Fibroblast of lung (primary cell): ENCODE measurements around the gene MMS19. TPM values are rescaled to one million over a fixed set of nuclear protein-coding genes. Genes with fewer than 3 reads are reported as not detected.

Experiments used
- DNase-seq, 2 donors: peaks; one replicate each; pipeline versions ENCODE4 v3.0.0 to v3.0.0-alpha.2; 2010; ENCODE audit warnings: low read depth in 2 of 2
- H2AFZ ChIP-seq: 2 replicates; pipeline ENCODE4 v1.5.1; 2012; ENCODE audit warnings: low read length, control low read depth, inconsistent platforms
- H3K27ac ChIP-seq: 2 replicates; pipeline ENCODE4 v1.5.1; 2011; ENCODE audit warnings: low read length, control low read depth; ENCODE audit not compliant: insufficient read depth
- H3K27me3 ChIP-seq: 2 replicates; pipeline ENCODE4 v1.5.1; 2011; ENCODE audit warnings: mild to moderate bottlenecking, low read length; ENCODE audit not compliant: control insufficient read depth, insufficient read depth
- H3K36me3 ChIP-seq: 2 replicates; pipeline ENCODE4 v1.5.1; 2011; ENCODE audit warnings: low read length; ENCODE audit not compliant: control insufficient read depth, insufficient read depth
- H3K4me1 ChIP-seq: 2 replicates; pipeline ENCODE4 v1.5.1; 2011; ENCODE audit warnings: low read length; ENCODE audit not compliant: control insufficient read depth, insufficient read depth; ENCODE audit errors: extremely low read depth
- H3K4me2 ChIP-seq: 2 replicates; pipeline ENCODE4 v1.5.1; 2011; ENCODE audit warnings: low read length, control low read depth; ENCODE audit not compliant: insufficient read depth; ENCODE audit errors: extremely low read depth
- H3K4me3 ChIP-seq, 4 experiments: fragments of 200-600 bp in 1 of 4; sonication (generic) in 1 of 4; replicated peaks in 1 of 4; 2 replicates each; pipeline ENCODE4 v1.5.1; 2011 to 2016; ENCODE audit warnings: low read length in 4 of 4, low read depth in 3 of 4, mild to moderate bottlenecking in 3 of 4, control low read depth in 2 of 4, inconsistent platforms in 1 of 4, mixed read lengths in 1 of 4; ENCODE audit not compliant: insufficient read depth in 1 of 4; ENCODE audit errors: control extremely low read depth in 1 of 4
- H3K79me2 ChIP-seq: 2 replicates; pipeline ENCODE4 v1.5.1; 2012; ENCODE audit warnings: mild to moderate bottlenecking, low read length, inconsistent platforms; ENCODE audit not compliant: control insufficient read depth, insufficient read depth
- H3K9ac ChIP-seq: 2 replicates; pipeline ENCODE4 v1.5.1; 2011; ENCODE audit warnings: mild to moderate bottlenecking, low read length, control low read depth; ENCODE audit not compliant: insufficient read depth
- H3K9me3 ChIP-seq: 2 replicates; pipeline ENCODE4 v1.5.1; 2012; ENCODE audit warnings: low read depth, low read length; ENCODE audit not compliant: control insufficient read depth, insufficient read depth
- H4K20me1 ChIP-seq: 2 replicates; pipeline ENCODE4 v1.5.1; 2011; ENCODE audit warnings: low read length; ENCODE audit not compliant: control insufficient read depth, insufficient read depth; ENCODE audit errors: extremely low read depth
- CTCF ChIP-seq, 2 donors: IDR thresholded peaks in 1 of 2; conservative IDR thresholded peaks in 1 of 2; 1 replicate in 1 of 2; 2 replicates in 1 of 2; pipeline ENCODE4 v1.5.1; 2011 to 2012; ENCODE audit warnings: low read length in 2 of 2, control low read depth in 1 of 2, inconsistent platforms in 1 of 2, low read depth in 1 of 2, mild to moderate bottlenecking in 1 of 2
- EZH2 ChIP-seq: IDR thresholded peaks from 2 replicates; pipeline ENCODE4 v1.5.1; 2012; ENCODE audit warnings: low read length, control low read depth, mild to moderate bottlenecking; ENCODE audit errors: missing control alignments
- polyA plus RNA-seq, 2 donors: library from polyadenylated mRNA; depleted of rRNA in 1 of 2; stranded (reverse) in 1 of 2; unstranded in 1 of 2; fragments of >200 nt; gene quantifications; 2 replicates each; pipeline ENCODE4 v1.2.1, GENCODE V29; 2011 to 2012; ENCODE audit warnings: missing spikeins in 1 of 2
- total RNA-seq: library from RNA; depleted of rRNA; stranded (reverse); fragments of >200 nt; gene quantifications from 2 replicates; pipeline ENCODE4 v1.2.1, GENCODE V29; 2014

The MMS19 gene
- total and polyA plus RNA-seq, 2 donors (not counting 1 experiment from before 2014, with no cell fraction given), result 44.7 to 64.7 TPM

- H3K27ac ChIP-seq, result no peak overlapping the region
- H2AFZ ChIP-seq, result no peak overlapping the region
- no peak overlapping the region for H3K4me3 ChIP-seq
- H3K27me3 ChIP-seq, result no peaks in the 10 kb centered on the region
- no peaks in the 10 kb centered on the region for H3K4me1 ChIP-seq
- H3K9ac ChIP-seq, result no peak overlapping the region
- no peak for TF ChIP-seq CTCF (conservative IDR thresholded peaks at IDR 0.05 in 1 of 2, IDR thresholded peaks at IDR 0.05 in 1 of 2; ENCODE audit: low read depth in 1 of 2, low read length in 2 of 2)
- TF ChIP-seq EZH2, result no peak
- no peaks in the 10 kb centered on the region for H3K9me3 ChIP-seq
- H3K36me3 ChIP-seq, result peaks cover 12% of the 10 kb centered on the region
- no peak overlapping the region for H3K4me2 ChIP-seq
- DNase-seq, result no peak
- H3K79me2 ChIP-seq, result peaks cover 15% of the 10 kb centered on the region
- H4K20me1 ChIP-seq, result no peaks in the 10 kb centered on the region
Observed at GRCh38 chr10:97434557-97434956, 63.7 kb downstream of the MMS19 start.

DNA sequence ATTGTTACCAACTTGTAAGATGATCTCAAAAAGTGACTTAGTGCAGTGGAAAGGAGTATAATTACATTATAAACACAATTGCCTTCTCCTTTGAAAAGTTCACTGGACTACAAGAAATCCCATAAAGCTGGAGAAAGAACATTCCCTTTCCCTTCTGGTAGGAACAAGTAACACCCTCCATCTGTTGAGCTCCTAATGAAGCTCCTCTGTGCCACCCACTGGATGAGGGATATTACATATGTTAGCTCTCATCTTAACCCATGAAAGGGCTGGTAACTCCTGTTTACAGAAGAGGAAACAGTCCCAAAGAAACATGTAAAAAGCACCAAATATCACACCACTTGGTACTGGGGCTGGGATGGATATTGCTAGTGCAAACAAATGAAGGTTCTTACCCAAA, 64.2 kb downstream of the MMS19 start:
- Histone ChIP-seq H3K9me3 (no peaks in the 10 kb centered on the region), H3K4me1 (no peaks in the 10 kb centered on the region), H3K9ac (no peak overlapping the region), H3K4me3 (no peak overlapping the region), H3K36me3 (peaks cover 15% of the 10 kb centered on the region), H4K20me1 (no peaks in the 10 kb centered on the region), H3K27ac (no peak overlapping the region), H3K4me2 (no peak overlapping the region), H2AFZ (no peak overlapping the region), H3K79me2 (peaks cover 20% of the 10 kb centered on the region), H3K27me3 (no peaks in the 10 kb centered on the region)
- DNase-seq, result no peak
- no peak for TF ChIP-seq EZH2
- TF ChIP-seq CTCF (conservative IDR thresholded peaks at IDR 0.05 in 1 of 2, IDR thresholded peaks at IDR 0.05 in 1 of 2; ENCODE audit: low read depth in 1 of 2, low read length in 2 of 2), result no peak

DNA sequence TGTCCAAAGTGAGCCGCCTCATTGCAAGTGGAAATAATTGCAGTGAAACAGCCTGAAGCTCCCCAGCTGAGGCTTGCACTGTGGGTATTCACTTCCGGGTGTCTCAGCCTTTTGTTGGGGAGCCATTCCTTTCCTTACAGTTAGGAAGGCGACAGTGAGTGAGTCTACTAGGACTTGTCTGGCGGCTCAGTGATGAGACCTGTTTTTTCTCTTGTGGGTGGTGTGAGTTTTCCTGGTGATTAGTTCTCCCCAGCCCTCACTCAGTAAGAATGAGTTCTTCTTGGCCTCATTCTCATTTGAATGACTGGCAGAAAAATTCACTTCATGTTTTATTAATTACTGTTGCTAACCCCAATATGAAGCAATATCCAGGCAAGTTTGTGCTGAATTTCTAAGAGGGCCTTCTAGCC, 69.6 kb downstream of the MMS19 start:
- H3K9ac ChIP-seq, result no peak overlapping the region
- H3K79me2 ChIP-seq, result peaks cover 47% of the 10 kb centered on the region

More for the DNA sequence above, 69.6 kb downstream of the MMS19 start:
- Histone ChIP-seq H3K27me3 (no peaks in the 10 kb centered on the region), H3K9me3 (no peaks in the 10 kb centered on the region), H3K36me3 (peaks cover 15% of the 10 kb centered on the region), H4K20me1 (no peaks in the 10 kb centered on the region), H3K4me3 (peak overlapping the region; percentile 44 to 93 (median 82)), H3K4me2 (peak overlapping the region; percentile 99), H2AFZ (no peak overlapping the region), H3K4me1 (peaks cover 8% of the 10 kb centered on the region), H3K27ac (peak overlapping the region; percentile 66)
- TF ChIP-seq CTCF (conservative IDR thresholded peaks at IDR 0.05 in 1 of 2, IDR thresholded peaks at IDR 0.05 in 1 of 2; ENCODE audit: low read depth in 1 of 2, low read length in 2 of 2) (no peak), EZH2 (no peak)
- DNase-seq, result peak in 1 of 2 donors; percentile 51
